Thyroid gland (tissue), 4 donors: Measurements from ENCODE around the gene NCKAP5L. TPM values are rescaled to one million over a fixed set of nuclear protein-coding genes. Genes with fewer than 3 reads are reported as not detected.
A peak's percentile ranks its signal among the peaks of the same experiment; 100 is the strongest.
"Not testable (repeated sequence)": the region's sequence is repeated elsewhere in the genome, so short reads cannot be mapped to it uniquely, and the experiment has no call there.

Experiments used
- DNase-seq, 2 donors: peaks; one replicate each; pipeline ENCODE4 v3.0.0-alpha.2; 2019
- H3K27ac ChIP-seq, 3 donors: fragments of 200-600 bp; sonication (generic); 1 replicate in 2 of 3; 2 replicates in 1 of 3; pipeline ENCODE4 v1.5.1; 2016 to 2019; ENCODE audit warnings: mild to moderate bottlenecking in 1 of 3, moderate library complexity in 1 of 3
- H3K27me3 ChIP-seq: fragments of 200-600 bp; sonication (generic); one replicate; pipeline ENCODE4 v1.5.1; 2019
- H3K36me3 ChIP-seq, 2 donors: fragments of 200-600 bp; sonication (generic); one replicate each; pipeline ENCODE4 v1.5.1; 2016 to 2019
- H3K4me1 ChIP-seq, 2 donors: fragments of 200-600 bp; sonication (generic); one replicate each; pipeline ENCODE4 v1.5.1; 2017 to 2019
- H3K4me3 ChIP-seq, 3 donors: fragments of 200-600 bp; sonication (generic); replicated peaks in 1 of 3; 1 replicate in 2 of 3; 2 replicates in 1 of 3; pipeline ENCODE4 v1.5.1; 2016; ENCODE audit warnings: mild to moderate bottlenecking in 1 of 3
- H3K9me3 ChIP-seq: fragments of 200-600 bp; sonication (generic); one replicate; pipeline ENCODE4 v1.5.1; 2017
- POLR2A ChIP-seq, 2 donors: fragments of 450-650 bp; IDR thresholded peaks; one replicate each; pipeline ENCODE4 v1.6.1; 2017; ENCODE audit warnings: antibody characterized with exemption in 2 of 2, mild to moderate bottlenecking in 2 of 2, moderate library complexity in 1 of 2
- WGBS, 2 donors: methylation state at CpG; one replicate each; pipeline ENCODE4 v1.1.5; 2017; 5-methylcytosine and 5-hydroxymethylcytosine counted together
- intact Hi-C: fragments of 100-400 bp; cut with DNase I; formaldehyde crosslinking; loops from one replicate; pipeline ENCODE4 v1.15.1; 2023
- total RNA-seq, 4 donors: library from RNA; depleted of rRNA; stranded (reverse); fragments of >200 nt; gene quantifications; one replicate each; pipeline ENCODE4 v1.2.3, GENCODE V29; 2016
- TF ChIP-seq, protein P1 (sequence below), 6 experiments: fragments of 200-600 bp in 3 of 6; fragments of 450-650 bp in 3 of 6; sonication (generic) in 3 of 6; IDR thresholded peaks; one replicate each; pipeline ENCODE4 v1.5.1; 2016 to 2019; ENCODE audit warnings: antibody characterized with exemption in 6 of 6, mild to moderate bottlenecking in 2 of 6, inconsistent platforms in 1 of 6, moderate library complexity in 1 of 6

NCKAP5L gene
- total RNA-seq, 4 donors from 2014 or later: 14.1 to 33.7 (median 16.3) TPM

DNA sequence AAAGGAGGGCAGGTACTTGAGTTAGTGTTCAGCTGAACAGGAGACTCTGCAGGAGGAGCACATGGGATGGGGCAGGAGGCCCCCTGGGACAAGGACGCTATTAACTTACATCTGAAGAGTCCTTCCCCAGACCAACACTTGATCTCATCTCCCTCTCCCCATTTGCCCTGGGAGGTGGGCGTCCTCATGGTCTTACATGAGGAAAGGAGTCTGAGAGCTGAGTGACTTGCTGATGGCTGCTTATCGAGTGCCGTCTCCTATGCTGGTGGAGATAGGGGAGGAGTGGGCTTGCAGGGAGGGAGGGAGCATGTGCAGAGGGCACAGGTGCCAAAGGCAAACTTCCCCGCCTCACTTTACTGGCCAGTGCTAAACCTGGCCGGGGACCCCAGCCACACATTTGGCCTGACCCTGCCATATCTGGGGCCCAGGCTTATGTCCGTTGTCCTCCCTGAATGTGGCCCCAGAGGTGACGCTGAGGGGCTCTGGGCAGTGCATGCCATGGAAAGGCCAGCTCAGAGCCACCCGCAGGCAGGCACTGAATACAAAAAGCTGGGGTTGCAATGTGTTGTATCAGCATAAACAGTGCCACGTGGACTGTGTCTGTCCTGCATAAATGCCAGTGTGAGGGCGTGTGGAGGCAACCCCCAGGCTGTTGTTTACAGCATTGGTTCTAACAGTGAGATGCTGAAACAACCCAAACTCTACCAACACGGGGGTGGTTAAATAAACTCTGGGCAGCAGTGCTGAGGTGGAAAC, 46.1 kb upstream of the NCKAP5L start:
- peak overlapping the region; percentile 17 to 39 (median 33) for H3K27ac ChIP-seq
- TF ChIP-seq POLR2A (IDR thresholded peaks at IDR 0.05): no peak
- TF ChIP-seq, protein P1, sequence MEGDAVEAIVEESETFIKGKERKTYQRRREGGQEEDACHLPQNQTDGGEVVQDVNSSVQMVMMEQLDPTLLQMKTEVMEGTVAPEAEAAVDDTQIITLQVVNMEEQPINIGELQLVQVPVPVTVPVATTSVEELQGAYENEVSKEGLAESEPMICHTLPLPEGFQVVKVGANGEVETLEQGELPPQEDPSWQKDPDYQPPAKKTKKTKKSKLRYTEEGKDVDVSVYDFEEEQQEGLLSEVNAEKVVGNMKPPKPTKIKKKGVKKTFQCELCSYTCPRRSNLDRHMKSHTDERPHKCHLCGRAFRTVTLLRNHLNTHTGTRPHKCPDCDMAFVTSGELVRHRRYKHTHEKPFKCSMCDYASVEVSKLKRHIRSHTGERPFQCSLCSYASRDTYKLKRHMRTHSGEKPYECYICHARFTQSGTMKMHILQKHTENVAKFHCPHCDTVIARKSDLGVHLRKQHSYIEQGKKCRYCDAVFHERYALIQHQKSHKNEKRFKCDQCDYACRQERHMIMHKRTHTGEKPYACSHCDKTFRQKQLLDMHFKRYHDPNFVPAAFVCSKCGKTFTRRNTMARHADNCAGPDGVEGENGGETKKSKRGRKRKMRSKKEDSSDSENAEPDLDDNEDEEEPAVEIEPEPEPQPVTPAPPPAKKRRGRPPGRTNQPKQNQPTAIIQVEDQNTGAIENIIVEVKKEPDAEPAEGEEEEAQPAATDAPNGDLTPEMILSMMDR (IDR thresholded peaks at IDR 0.05): no peak
- peaks cover 24 to 34% of the 10 kb centered on the region in 2 donors for H3K4me1 ChIP-seq
- H3K4me3 ChIP-seq: no peak overlapping the region
- 50 to 63% methylated on average over 12 of the region's 12 CpGs for WGBS, 2 donors
- no peaks in the 10 kb centered on the region for H3K9me3 ChIP-seq
- peak; percentile 37 to 38 for DNase-seq
- no peaks in the 10 kb centered on the region for H3K36me3 ChIP-seq
- H3K27me3 ChIP-seq: no peaks in the 10 kb centered on the region
- intact Hi-C loops: no loop called here

DNA sequence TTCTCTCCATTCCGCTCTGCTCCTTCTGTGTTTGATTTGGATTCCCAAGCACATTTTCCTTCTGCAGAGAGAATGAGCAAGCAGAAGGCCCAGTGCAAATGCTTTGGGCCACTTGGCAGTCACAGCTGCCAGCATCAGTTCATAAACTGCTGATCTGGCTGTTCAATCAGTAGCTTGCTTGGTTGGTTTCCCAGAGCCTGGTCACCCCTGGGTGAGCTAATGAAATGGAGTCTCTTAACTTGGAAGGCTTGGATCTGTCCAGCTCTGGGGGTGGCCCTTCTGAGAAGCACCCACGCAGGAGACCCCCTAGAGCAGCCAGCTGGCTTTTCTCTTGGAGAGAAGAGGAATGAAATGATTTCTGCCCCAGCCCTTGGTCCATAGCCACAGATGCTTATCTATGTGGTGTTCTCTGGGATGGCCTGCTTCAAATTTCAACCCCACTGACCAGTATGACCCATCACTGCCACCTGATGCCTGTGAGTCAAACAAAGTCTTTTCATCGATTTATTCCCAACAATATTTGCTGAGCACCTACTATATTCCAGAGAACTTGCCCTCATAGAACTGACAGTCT, 45.2 kb upstream of the NCKAP5L start:
- H3K9me3 ChIP-seq: no peaks in the 10 kb centered on the region
- 33 to 58% methylated on average over 3 of the region's 3 CpGs for WGBS, 2 donors
- H3K4me3 ChIP-seq: no peak overlapping the region
- H3K4me1 ChIP-seq: peaks cover 31 to 42% of the 10 kb centered on the region in 2 donors
- DNase-seq: peak; percentile 79 to 89
- no peaks in the 10 kb centered on the region for H3K27me3 ChIP-seq
- no peak for TF ChIP-seq POLR2A (IDR thresholded peaks at IDR 0.05)
- peak overlapping the region; percentile 23 to 39 (median 36) for H3K27ac ChIP-seq
- intact Hi-C loops: no loop called here
- no peaks in the 10 kb centered on the region for H3K36me3 ChIP-seq

DNA sequence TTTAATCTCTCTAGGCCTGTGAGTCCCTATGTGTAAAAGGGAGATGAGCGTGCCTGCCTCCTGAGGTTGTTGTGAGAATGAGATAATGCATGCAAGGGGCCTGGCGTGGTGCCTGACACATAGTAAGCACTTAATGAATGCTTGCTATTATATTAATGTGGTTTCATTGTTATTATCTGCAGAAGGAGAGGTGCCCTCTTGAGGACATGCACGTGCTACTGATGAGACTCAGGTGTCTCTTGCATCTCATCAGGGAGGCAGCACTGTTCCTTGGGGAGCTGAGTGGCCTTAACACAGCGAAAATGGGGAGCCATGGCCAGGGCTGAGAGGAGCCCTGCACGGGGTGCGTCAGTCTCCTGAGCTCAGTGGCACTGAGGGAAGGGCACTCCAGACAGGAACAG, 44.6 kb upstream of the NCKAP5L start:
- Histone ChIP-seq H3K4me1 (peaks cover 34 to 48% of the 10 kb centered on the region in 2 donors), H3K9me3 (no peaks in the 10 kb centered on the region), H3K4me3 (no peak overlapping the region), H3K36me3 (no peaks in the 10 kb centered on the region), H3K27me3 (no peaks in the 10 kb centered on the region), H3K27ac (peak overlapping the region; percentile 11 to 23 (median 20))
- intact Hi-C loops: no loop called here
- TF ChIP-seq, protein P1 (IDR thresholded peaks at IDR 0.05): no peak
- TF ChIP-seq POLR2A (IDR thresholded peaks at IDR 0.05): no peak
- 61 to 70% methylated on average over 6 of the region's 6 CpGs for WGBS, 2 donors
- no peak for DNase-seq

DNA sequence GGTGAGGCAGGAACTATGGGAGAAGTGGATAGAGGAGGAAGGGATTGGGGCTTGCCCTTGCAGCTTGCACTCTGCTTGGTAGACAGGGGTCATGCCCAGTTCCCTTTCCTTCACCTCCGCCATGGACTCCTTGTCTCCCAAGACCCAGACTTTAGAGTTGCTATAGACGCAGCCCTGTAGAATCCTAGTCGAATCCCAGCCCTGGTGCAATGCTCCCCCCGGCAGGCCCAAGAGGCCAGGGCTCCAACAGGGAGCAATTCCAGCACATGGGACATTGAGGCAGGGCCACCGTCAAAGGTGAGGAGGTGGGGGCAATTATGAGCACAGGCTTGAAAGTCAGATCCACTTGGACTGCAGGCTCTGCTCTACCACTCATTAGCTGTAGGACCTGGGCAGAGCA, 44.2 kb upstream of the NCKAP5L start:
- H3K9me3 ChIP-seq: no peaks in the 10 kb centered on the region
- H3K36me3 ChIP-seq: no peaks in the 10 kb centered on the region
- H3K4me3 ChIP-seq: no peak overlapping the region
- H3K4me1 ChIP-seq: peaks cover 38 to 52% of the 10 kb centered on the region in 2 donors
- intact Hi-C loops: no loop called here
- no peak for DNase-seq
- 93 to 94% methylated on average over 5 of the region's 5 CpGs for WGBS, 2 donors
- no peaks in the 10 kb centered on the region for H3K27me3 ChIP-seq
- H3K27ac ChIP-seq: peak overlapping the region; percentile 11 to 23 (median 20)
- no peak for TF ChIP-seq POLR2A (IDR thresholded peaks at IDR 0.05)
- TF ChIP-seq, protein P1 (IDR thresholded peaks at IDR 0.05): no peak

DNA sequence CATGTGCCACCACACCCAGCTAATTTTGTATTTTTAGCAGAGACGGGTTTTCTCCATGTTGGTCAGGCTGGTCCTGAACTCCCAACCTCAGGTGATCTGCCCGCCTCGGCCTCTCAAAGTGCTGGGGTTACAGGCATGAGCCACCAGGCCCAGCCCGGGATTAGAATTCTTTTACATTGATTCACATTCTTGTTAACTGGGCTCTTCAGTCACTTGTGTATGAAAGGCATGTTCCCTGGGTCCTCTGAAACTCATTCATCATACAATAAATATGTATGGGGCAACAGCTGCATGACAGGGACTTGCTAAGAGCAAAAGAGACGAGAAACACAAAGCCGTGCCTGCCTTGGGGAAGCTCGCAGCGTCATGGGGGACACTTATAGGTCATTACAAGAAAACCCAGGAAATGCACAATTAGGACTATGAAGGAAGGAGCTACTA, 43.6 kb upstream of the NCKAP5L start:
- peaks cover 39 to 58% of the 10 kb centered on the region in 2 donors for H3K4me1 ChIP-seq
- H3K27me3 ChIP-seq, H3K36me3 ChIP-seq, DNase-seq, intact Hi-C loops, H3K4me3 ChIP-seq, H3K9me3 ChIP-seq: not testable (repeated sequence)
- peak overlapping the region in 1 of 3 donors; percentile 23 for H3K27ac ChIP-seq
- WGBS, 2 donors: 91 to 98% methylated on average over 8 of the region's 8 CpGs

DNA sequence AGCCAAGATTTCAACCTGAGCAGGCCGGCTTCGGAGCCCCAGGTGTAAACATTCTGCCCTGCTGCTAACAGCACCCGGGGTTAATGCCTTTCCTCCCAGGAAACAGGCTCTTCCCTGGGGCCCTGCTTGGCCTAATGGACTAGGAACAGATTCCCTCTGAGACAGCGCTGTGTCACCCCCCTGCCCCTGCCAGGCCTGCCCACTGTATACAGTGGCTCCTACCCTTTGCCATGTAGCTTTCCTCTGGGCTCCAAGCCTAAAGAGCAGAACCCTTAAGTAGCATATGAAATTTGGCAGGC, 43.0 kb upstream of the NCKAP5L start:
- no peak for TF ChIP-seq POLR2A (IDR thresholded peaks at IDR 0.05)
- TF ChIP-seq, protein P1 (IDR thresholded peaks at IDR 0.05): no peak
- no peaks in the 10 kb centered on the region for H3K27me3 ChIP-seq
- H3K27ac ChIP-seq: peak overlapping the region in 1 of 3 donors; percentile 20
- no peak overlapping the region for H3K4me3 ChIP-seq
- H3K9me3 ChIP-seq: no peaks in the 10 kb centered on the region
- intact Hi-C loops: no loop called here
- DNase-seq: peak in 1 of 2 donors; percentile 19
- H3K36me3 ChIP-seq: no peaks in the 10 kb centered on the region
- WGBS, 2 donors: 84% methylated on average over 4 of the region's 4 CpGs; no CpG with 5 or more reads in 1 of the 2 donors
- H3K4me1 ChIP-seq: peaks cover 39 to 60% of the 10 kb centered on the region in 2 donors
